ENCODE measurements around the gene CDKAL1.

DNA sequence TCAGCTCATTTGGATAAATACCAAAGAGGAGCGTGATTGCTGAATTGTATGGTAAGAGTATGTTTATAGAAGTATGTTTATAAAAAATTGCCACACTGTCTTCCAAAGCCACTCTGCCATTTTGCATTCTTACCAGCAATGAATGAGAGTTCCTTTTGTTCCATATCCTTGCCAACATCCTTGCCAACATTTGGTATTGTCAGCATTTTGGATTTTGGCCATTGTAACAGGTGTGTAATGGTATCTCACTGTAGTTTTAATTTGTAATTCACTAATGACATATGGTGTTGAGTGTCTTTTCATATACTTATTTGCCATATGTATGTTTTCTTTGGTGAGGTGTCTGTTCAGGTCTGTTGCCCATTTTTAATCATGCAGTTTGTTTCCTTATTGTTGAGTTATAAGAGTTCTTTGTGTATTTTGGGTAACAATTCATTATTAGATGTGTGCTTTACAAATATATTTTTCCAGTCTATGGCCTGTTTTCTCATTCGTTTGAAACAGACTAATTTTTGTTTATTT is 539.1 kb downstream of the CDKAL1 start:
- TF ChIP-seq POLR2A (IDR thresholded peaks at IDR 0.05; ENCODE audit: low read depth, low read length) (no peak), POLR2AphosphoS5 (IDR thresholded peaks at IDR 0.05; ENCODE audit: low read depth, low read length) (no peak), PAX5 (IDR thresholded peaks at IDR 0.05; ENCODE audit: insufficient read depth, low read length, severe bottlenecking) (no peak), TAF1 (IDR thresholded peaks at IDR 0.05; ENCODE audit: low read depth, low read length) (no peak), SPI1 (IDR thresholded peaks at IDR 0.05; ENCODE audit: low read depth, low read length) (no peak)
